WTC11 (cell line): ENCODE results near the gene ARHGEF38. TPM values are rescaled to one million over a fixed set of nuclear protein-coding genes. Genes with fewer than 3 reads are reported as not detected.

ENCODE experiments used
- ATAC-seq: fragments of 200-7000 bp; cut with Tn5 transposase; 2 replicates; pipeline ENCODE4 v1.10.0; 2021; ENCODE audit warnings: mild to moderate bottlenecking, moderate library complexity
- CTCF ChIA-PET: fragments of 300-600 bp; sonication (Branson Sonifier 250); formaldehyde crosslinking; loops from one replicate; lab custom pipeline; 2021; ENCODE audit warnings: antibody characterized with exemption; lab: Charles Lee
- POLR2A ChIA-PET: fragments of 350-600 bp; sonication (Branson Sonifier 250); formaldehyde crosslinking; loops from one replicate; lab custom pipeline; 2021; ENCODE audit warnings: antibody characterized with exemption; lab: Charles Lee
- DNase-seq: peaks from one replicate; pipeline ENCODE4 v3.0.0; 2021; ENCODE audit warnings: low spot score
- H3K27ac Mint-ChIP-seq: 2 replicates; pipeline ENCODE4 v1.8.0; 2021; ENCODE audit warnings: mixed read lengths
- H3K27me3 Mint-ChIP-seq: 2 replicates; pipeline ENCODE4 v1.8.0; 2021; ENCODE audit warnings: low read depth, mild to moderate bottlenecking, moderate library complexity, mixed read lengths
- H3K36me3 Mint-ChIP-seq: 2 replicates; pipeline ENCODE4 v1.8.0; 2021; ENCODE audit warnings: mixed read lengths
- H3K4me1 Mint-ChIP-seq: 2 replicates; pipeline ENCODE4 v1.8.0; 2022; ENCODE audit warnings: mixed read lengths
- H3K4me3 Mint-ChIP-seq: 2 replicates; pipeline ENCODE4 v1.8.0; 2021; ENCODE audit warnings: mild to moderate bottlenecking, moderate library complexity, mixed read lengths
- H3K9me3 Mint-ChIP-seq: 2 replicates; pipeline ENCODE4 v1.8.0; 2021; ENCODE audit warnings: mixed read lengths
- ATF1 ChIP-seq: sonication (generic); formaldehyde crosslinking; IDR thresholded peaks from 2 replicates; pipeline ENCODE4 v1.8.1; 2023; ENCODE audit warnings: mild to moderate bottlenecking, moderate library complexity, missing genetic modification reagents
- CREM ChIP-seq: sonication (generic); formaldehyde crosslinking; IDR thresholded peaks from 2 replicates; pipeline ENCODE4 v1.8.1; 2022; ENCODE audit warnings: mild to moderate bottlenecking, missing genetic modification reagents, moderate library complexity
- ESRRA ChIP-seq: sonication (generic); formaldehyde crosslinking; IDR thresholded peaks from 2 replicates; pipeline ENCODE4 v1.8.1; 2022; ENCODE audit warnings: mild to moderate bottlenecking, missing genetic modification reagents, borderline replicate concordance
- FOXK1 ChIP-seq: sonication (generic); formaldehyde crosslinking; IDR thresholded peaks from 2 replicates; pipeline ENCODE4 v1.8.0; 2022; ENCODE audit warnings: mild to moderate bottlenecking, moderate library complexity, missing genetic modification reagents
- HMGA2 ChIP-seq: fragments of 250-450 bp; sonication (Bioruptor Pico); IDR thresholded peaks from 2 replicates; pipeline ENCODE4 v1.4.0; 2021; ENCODE audit warnings: mild to moderate bottlenecking, moderate library complexity
- NFE2L1 ChIP-seq: sonication (generic); formaldehyde crosslinking; IDR thresholded peaks from 2 replicates; pipeline ENCODE4 v1.8.1; 2023; ENCODE audit warnings: missing genetic modification reagents
- SMAD4 ChIP-seq: sonication (generic); formaldehyde crosslinking; IDR thresholded peaks from 2 replicates; pipeline ENCODE4 v1.8.0; 2022; ENCODE audit warnings: mild to moderate bottlenecking, missing genetic modification reagents
- SP1 ChIP-seq: sonication (generic); formaldehyde crosslinking; conservative IDR thresholded peaks from 2 replicates; pipeline ENCODE4 v1.8.1; 2022; ENCODE audit warnings: missing genetic modification reagents
- total RNA-seq: library from RNA; stranded (reverse); gene quantifications from 3 replicates; pipeline ENCODE4 v1.2.3, GENCODE V29; 2021
- TF ChIP-seq, protein P1 (sequence below): sonication (generic); formaldehyde crosslinking; IDR thresholded peaks from 2 replicates; pipeline ENCODE4 v1.8.1; 2023; ENCODE audit warnings: mild to moderate bottlenecking, missing genetic modification reagents, moderate library complexity
- TF ChIP-seq, protein P2 (sequence below): fragments of 250-450 bp; sonication (Bioruptor Pico); IDR thresholded peaks from 2 replicates; pipeline ENCODE4 v1.9.0; 2021; ENCODE audit warnings: mild to moderate bottlenecking
- TF ChIP-seq, protein P3 (sequence below): fragments of 250-450 bp; sonication (Bioruptor Pico); IDR thresholded peaks from 2 replicates; pipeline ENCODE4 v1.9.0; 2021; ENCODE audit warnings: mild to moderate bottlenecking, borderline replicate concordance
- TF ChIP-seq, protein P4 (sequence below): fragments of 250-450 bp; sonication (Bioruptor Pico); IDR thresholded peaks from 2 replicates; pipeline ENCODE4 v2.1.2; 2022; ENCODE audit warnings: mild to moderate bottlenecking, moderate library complexity
- TF ChIP-seq, protein P5 (sequence below): sonication (generic); formaldehyde crosslinking; IDR thresholded peaks from 2 replicates; pipeline ENCODE4 v1.8.1; 2022; ENCODE audit warnings: missing genetic modification reagents, borderline replicate concordance
- TF ChIP-seq, protein P6 (sequence below): sonication (generic); formaldehyde crosslinking; IDR thresholded peaks from 2 replicates; pipeline ENCODE4 v1.8.0; 2023; ENCODE audit warnings: mild to moderate bottlenecking, missing genetic modification reagents

ARHGEF38 gene
- total RNA-seq, 1 experiment from 2014 or later = not detected

DNA sequence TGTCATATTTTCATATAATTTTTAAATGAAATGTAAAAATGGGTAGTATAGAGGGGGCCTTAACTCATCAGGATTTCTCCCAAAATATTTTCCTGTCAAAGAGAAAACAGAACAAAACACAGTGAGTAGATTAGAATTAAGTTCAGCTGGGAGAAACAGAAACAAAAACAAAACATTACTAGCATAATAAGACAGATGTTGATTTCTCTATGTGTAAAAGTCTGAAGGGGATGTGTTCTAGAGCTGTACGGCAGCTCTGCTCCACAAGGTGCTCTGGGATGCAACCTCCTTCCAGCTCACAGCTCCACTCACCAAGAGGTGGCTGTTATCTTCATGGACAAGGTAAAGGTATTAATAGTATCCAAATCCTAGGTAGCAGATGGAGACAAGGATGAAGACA, 72.8 kb downstream of the ARHGEF38 start:
- POLR2A ChIA-PET = no interaction called here
- Mint-ChIP-seq H3K9me3 (no peaks in the 10 kb centered on the region), H3K27me3 (no peaks in the 10 kb centered on the region; the same call in 1 of the 2 replicates)
- no peak for TF ChIP-seq HMGA2 (CRISPR knock-in tag)
- TF ChIP-seq, protein P1, sequence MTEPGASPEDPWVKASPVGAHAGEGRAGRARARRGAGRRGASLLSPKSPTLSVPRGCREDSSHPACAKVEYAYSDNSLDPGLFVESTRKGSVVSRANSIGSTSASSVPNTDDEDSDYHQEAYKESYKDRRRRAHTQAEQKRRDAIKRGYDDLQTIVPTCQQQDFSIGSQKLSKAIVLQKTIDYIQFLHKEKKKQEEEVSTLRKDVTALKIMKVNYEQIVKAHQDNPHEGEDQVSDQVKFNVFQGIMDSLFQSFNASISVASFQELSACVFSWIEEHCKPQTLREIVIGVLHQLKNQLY (CRISPR knock-in tag) = no peak
- TF ChIP-seq, protein P2, sequence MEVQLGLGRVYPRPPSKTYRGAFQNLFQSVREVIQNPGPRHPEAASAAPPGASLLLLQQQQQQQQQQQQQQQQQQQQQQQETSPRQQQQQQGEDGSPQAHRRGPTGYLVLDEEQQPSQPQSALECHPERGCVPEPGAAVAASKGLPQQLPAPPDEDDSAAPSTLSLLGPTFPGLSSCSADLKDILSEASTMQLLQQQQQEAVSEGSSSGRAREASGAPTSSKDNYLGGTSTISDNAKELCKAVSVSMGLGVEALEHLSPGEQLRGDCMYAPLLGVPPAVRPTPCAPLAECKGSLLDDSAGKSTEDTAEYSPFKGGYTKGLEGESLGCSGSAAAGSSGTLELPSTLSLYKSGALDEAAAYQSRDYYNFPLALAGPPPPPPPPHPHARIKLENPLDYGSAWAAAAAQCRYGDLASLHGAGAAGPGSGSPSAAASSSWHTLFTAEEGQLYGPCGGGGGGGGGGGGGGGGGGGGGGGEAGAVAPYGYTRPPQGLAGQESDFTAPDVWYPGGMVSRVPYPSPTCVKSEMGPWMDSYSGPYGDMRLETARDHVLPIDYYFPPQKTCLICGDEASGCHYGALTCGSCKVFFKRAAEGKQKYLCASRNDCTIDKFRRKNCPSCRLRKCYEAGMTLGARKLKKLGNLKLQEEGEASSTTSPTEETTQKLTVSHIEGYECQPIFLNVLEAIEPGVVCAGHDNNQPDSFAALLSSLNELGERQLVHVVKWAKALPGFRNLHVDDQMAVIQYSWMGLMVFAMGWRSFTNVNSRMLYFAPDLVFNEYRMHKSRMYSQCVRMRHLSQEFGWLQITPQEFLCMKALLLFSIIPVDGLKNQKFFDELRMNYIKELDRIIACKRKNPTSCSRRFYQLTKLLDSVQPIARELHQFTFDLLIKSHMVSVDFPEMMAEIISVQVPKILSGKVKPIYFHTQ (CRISPR knock-in tag) = no peak
- no peak for TF ChIP-seq SP1 (CRISPR knock-in tag)
- TF ChIP-seq, all 79 proteins: peak for 0
- H3K36me3 Mint-ChIP-seq = no peaks in the 10 kb centered on the region
- no peak for ATAC-seq
- CTCF ChIA-PET = no interaction called here
- no peak overlapping the region for H3K27ac Mint-ChIP-seq
- DNase-seq = no peak
- H3K4me1 Mint-ChIP-seq = no peaks in the 10 kb centered on the region
- H3K4me3 Mint-ChIP-seq = no peak overlapping the region

DNA sequence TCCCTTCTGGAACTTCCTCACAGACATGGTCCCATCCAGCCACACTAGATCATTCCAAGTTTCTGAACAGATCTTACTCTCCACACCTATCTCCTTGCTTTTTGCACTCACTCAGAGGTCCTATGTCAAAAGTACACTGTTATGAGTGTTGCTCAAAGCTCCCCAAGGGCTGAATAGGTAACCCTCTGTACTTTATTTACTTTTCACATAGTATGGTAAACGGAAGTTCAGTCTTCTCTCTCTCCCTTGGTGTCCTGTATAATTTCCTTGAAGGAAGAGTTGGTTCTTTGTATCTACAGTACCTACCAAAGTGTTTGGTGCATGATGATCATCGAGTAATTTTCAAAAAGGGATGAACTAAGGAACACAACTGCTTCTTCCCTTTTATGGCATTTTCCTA, 74.4 kb downstream of the ARHGEF38 start:
- CTCF ChIA-PET = no interaction called here
- no peaks in the 10 kb centered on the region for H3K9me3 Mint-ChIP-seq
- no peak overlapping the region for H3K4me3 Mint-ChIP-seq
- no peak overlapping the region for H3K27ac Mint-ChIP-seq
- no peak for ATAC-seq
- no peak for TF ChIP-seq FOXK1
- TF ChIP-seq, protein P3, sequence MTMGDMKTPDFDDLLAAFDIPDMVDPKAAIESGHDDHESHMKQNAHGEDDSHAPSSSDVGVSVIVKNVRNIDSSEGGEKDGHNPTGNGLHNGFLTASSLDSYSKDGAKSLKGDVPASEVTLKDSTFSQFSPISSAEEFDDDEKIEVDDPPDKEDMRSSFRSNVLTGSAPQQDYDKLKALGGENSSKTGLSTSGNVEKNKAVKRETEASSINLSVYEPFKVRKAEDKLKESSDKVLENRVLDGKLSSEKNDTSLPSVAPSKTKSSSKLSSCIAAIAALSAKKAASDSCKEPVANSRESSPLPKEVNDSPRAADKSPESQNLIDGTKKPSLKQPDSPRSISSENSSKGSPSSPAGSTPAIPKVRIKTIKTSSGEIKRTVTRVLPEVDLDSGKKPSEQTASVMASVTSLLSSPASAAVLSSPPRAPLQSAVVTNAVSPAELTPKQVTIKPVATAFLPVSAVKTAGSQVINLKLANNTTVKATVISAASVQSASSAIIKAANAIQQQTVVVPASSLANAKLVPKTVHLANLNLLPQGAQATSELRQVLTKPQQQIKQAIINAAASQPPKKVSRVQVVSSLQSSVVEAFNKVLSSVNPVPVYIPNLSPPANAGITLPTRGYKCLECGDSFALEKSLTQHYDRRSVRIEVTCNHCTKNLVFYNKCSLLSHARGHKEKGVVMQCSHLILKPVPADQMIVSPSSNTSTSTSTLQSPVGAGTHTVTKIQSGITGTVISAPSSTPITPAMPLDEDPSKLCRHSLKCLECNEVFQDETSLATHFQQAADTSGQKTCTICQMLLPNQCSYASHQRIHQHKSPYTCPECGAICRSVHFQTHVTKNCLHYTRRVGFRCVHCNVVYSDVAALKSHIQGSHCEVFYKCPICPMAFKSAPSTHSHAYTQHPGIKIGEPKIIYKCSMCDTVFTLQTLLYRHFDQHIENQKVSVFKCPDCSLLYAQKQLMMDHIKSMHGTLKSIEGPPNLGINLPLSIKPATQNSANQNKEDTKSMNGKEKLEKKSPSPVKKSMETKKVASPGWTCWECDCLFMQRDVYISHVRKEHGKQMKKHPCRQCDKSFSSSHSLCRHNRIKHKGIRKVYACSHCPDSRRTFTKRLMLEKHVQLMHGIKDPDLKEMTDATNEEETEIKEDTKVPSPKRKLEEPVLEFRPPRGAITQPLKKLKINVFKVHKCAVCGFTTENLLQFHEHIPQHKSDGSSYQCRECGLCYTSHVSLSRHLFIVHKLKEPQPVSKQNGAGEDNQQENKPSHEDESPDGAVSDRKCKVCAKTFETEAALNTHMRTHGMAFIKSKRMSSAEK = no peak
- TF ChIP-seq, protein P4, sequence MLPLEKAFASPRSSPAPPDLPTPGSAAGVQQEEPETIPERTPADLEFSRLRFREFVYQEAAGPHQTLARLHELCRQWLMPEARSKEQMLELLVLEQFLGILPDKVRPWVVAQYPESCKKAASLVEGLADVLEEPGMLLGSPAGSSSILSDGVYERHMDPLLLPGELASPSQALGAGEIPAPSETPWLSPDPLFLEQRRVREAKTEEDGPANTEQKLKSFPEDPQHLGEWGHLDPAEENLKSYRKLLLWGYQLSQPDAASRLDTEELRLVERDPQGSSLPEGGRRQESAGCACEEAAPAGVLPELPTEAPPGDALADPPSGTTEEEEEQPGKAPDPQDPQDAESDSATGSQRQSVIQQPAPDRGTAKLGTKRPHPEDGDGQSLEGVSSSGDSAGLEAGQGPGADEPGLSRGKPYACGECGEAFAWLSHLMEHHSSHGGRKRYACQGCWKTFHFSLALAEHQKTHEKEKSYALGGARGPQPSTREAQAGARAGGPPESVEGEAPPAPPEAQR = no peak
- no peak for TF ChIP-seq ESRRA (CRISPR knock-in tag)
- no peak for TF ChIP-seq CREM (CRISPR knock-in tag)
- TF ChIP-seq SMAD4 (CRISPR knock-in tag) = no peak
- TF ChIP-seq, all 79 proteins: peak for 0
- H3K36me3 Mint-ChIP-seq = no peaks in the 10 kb centered on the region
- POLR2A ChIA-PET = no interaction called here
- H3K27me3 Mint-ChIP-seq = no peaks in the 10 kb centered on the region; the same call in 1 of the 2 replicates
- H3K4me1 Mint-ChIP-seq = no peaks in the 10 kb centered on the region
- no peak for DNase-seq

DNA sequence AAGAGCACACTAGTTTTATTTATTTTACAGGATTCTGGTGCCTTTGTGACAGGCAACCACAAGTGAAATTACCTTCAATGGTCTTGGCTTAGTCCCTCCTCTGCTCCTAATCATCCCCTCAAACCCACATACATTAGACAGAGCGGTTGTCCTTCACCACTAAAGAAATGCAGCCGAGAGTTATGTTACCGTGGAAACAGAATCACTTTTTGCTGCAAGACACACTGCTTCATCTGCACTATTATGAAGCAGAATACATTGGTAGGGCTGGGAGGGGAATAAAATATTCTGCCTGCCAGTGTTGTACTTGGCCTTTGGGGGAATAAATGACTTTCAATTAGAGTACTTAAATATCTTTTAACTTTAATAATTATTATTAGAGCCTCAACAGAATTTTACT, 75.2 kb downstream of the ARHGEF38 start:
- Mint-ChIP-seq H3K36me3 (no peaks in the 10 kb centered on the region), H3K27ac (no peak overlapping the region), H3K4me1 (no peaks in the 10 kb centered on the region), H3K27me3 (no peaks in the 10 kb centered on the region; the same call in 1 of the 2 replicates), H3K9me3 (no peaks in the 10 kb centered on the region), H3K4me3 (no peak overlapping the region)
- DNase-seq (no peak), ATAC-seq (no peak)
- ChIA-PET POLR2A (interaction anchor here (0.7 kb wide), 1 partner anchor 265 kb away, joined by 3 read pairs; no protein-coding TSS in a partner anchor), CTCF (no interaction called here)
- TF ChIP-seq, protein P5, sequence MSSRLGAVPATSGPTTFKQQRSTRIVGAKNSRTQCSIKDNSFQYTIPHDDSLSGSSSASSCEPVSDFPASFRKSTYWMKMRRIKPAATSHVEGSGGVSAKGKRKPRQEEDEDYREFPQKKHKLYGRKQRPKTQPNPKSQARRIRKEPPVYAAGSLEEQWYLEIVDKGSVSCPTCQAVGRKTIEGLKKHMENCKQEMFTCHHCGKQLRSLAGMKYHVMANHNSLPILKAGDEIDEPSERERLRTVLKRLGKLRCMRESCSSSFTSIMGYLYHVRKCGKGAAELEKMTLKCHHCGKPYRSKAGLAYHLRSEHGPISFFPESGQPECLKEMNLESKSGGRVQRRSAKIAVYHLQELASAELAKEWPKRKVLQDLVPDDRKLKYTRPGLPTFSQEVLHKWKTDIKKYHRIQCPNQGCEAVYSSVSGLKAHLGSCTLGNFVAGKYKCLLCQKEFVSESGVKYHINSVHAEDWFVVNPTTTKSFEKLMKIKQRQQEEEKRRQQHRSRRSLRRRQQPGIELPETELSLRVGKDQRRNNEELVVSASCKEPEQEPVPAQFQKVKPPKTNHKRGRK (CRISPR knock-in tag) = no peak
- TF ChIP-seq HMGA2 (CRISPR knock-in tag) (no peak), NFE2L1 (no peak), ATF1 (no peak)
- TF ChIP-seq, protein P4 = no peak
- TF ChIP-seq, protein P6, sequence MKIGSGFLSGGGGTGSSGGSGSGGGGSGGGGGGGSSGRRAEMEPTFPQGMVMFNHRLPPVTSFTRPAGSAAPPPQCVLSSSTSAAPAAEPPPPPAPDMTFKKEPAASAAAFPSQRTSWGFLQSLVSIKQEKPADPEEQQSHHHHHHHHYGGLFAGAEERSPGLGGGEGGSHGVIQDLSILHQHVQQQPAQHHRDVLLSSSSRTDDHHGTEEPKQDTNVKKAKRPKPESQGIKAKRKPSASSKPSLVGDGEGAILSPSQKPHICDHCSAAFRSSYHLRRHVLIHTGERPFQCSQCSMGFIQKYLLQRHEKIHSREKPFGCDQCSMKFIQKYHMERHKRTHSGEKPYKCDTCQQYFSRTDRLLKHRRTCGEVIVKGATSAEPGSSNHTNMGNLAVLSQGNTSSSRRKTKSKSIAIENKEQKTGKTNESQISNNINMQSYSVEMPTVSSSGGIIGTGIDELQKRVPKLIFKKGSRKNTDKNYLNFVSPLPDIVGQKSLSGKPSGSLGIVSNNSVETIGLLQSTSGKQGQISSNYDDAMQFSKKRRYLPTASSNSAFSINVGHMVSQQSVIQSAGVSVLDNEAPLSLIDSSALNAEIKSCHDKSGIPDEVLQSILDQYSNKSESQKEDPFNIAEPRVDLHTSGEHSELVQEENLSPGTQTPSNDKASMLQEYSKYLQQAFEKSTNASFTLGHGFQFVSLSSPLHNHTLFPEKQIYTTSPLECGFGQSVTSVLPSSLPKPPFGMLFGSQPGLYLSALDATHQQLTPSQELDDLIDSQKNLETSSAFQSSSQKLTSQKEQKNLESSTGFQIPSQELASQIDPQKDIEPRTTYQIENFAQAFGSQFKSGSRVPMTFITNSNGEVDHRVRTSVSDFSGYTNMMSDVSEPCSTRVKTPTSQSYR = no peak
